Mucosa of rectum (tissue), 2 donors: ENCODE measurements around the gene TRIM66.

Experiments
- H3K27ac ChIP-seq, 2 donors: one replicate each; pipeline ENCODE4 v1.7.0; 2013; ENCODE audit warnings: inconsistent platforms in 2 of 2, low read depth in 2 of 2, low read length in 2 of 2
- H3K27me3 ChIP-seq, 2 donors: one replicate each; pipeline ENCODE4 v1.7.0; 2013; ENCODE audit warnings: low read length in 2 of 2; ENCODE audit not compliant: control insufficient read depth in 2 of 2, insufficient read depth in 2 of 2
- H3K36me3 ChIP-seq, 2 donors: one replicate each; pipeline ENCODE4 v1.7.0; 2013; ENCODE audit warnings: low read length in 2 of 2; ENCODE audit not compliant: control insufficient read depth in 2 of 2, insufficient read depth in 2 of 2
- H3K4me1 ChIP-seq, 2 donors: one replicate each; pipeline ENCODE4 v1.7.0; 2013; ENCODE audit warnings: low read length in 2 of 2, mild to moderate bottlenecking in 1 of 2; ENCODE audit not compliant: control insufficient read depth in 2 of 2, insufficient read depth in 2 of 2
- H3K4me3 ChIP-seq, 2 donors: one replicate each; pipeline ENCODE4 v1.7.0; 2013; ENCODE audit warnings: low read length in 2 of 2
- H3K9ac ChIP-seq, 2 donors: one replicate each; pipeline ENCODE4 v1.7.0; 2013; ENCODE audit warnings: low read length in 2 of 2, low read depth in 1 of 2, mild to moderate bottlenecking in 1 of 2
- H3K9me3 ChIP-seq, 2 donors: one replicate each; pipeline ENCODE4 v1.7.0; 2013; ENCODE audit warnings: low read length in 2 of 2; ENCODE audit not compliant: control insufficient read depth in 2 of 2
- donor health status: healthy.
- donor health status: Normal muscosa, but diverticular disease.

The TRIM66 gene

DNA sequence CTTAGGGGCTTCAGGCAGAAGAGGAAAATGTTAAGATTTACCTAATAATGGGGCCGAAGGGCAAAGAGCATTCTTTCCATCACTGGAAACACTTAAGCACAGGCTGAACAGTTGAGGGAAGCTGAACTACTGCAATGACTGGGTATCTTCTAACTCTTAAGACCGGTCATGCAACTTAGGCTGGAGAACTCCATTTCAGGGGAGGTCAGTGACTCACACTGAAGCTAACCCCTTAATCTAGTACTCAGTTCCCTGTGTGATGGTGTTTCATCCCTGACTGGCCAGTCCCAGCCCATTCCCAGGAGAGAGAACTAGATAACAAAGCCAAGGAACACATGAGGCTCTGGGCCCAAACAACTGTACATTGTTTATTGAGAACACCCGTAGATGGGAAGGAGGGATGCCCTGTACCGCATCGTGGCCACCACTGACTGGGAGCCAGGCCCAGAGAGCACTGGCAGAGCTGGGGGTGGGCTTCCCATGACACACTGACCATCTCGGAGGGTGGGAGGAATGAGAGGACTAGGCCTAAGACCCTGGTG lies 10.6 kb upstream of the TRIM66 start:
- Histone ChIP-seq H3K4me3 (no peak overlapping the region), H3K27ac (no peak overlapping the region), H3K27me3 (no peaks in the 10 kb centered on the region), H3K9me3 (no peaks in the 10 kb centered on the region), H3K9ac (no peak overlapping the region), H3K4me1 (peaks cover 6 to 15% of the 10 kb centered on the region in 2 donors), H3K36me3 (peaks cover 42 to 51% of the 10 kb centered on the region in 2 donors)

GRCh38 chr11:8692417-8692816 lies 10.0 kb upstream of the TRIM66 start:
- no peaks in the 10 kb centered on the region for H3K9me3 ChIP-seq
- H3K4me1 ChIP-seq, result peaks cover 10 to 18% of the 10 kb centered on the region in 2 donors
- H3K27me3 ChIP-seq, result no peaks in the 10 kb centered on the region
- H3K36me3 ChIP-seq, result peaks cover 37 to 46% of the 10 kb centered on the region in 2 donors
- no peak overlapping the region for H3K27ac ChIP-seq
- H3K9ac ChIP-seq, result no peak overlapping the region
- H3K4me3 ChIP-seq, result no peak overlapping the region

- Histone ChIP-seq H3K27me3 (no peaks in the 10 kb centered on the region), H3K9ac (no peak overlapping the region), H3K27ac (no peak overlapping the region), H3K4me1 (peaks cover 10 to 21% of the 10 kb centered on the region in 2 donors), H3K9me3 (no peaks in the 10 kb centered on the region), H3K4me3 (no peak overlapping the region), H3K36me3 (peaks cover 38 to 45% of the 10 kb centered on the region in 2 donors)
These were observed 9.1 kb upstream of the TRIM66 start for GRCh38 chr11:8691601-8692000.

GRCh38 chr11:8690374-8691342 lies 8.2 kb upstream of the TRIM66 start:
- Histone ChIP-seq H3K36me3 (peaks cover 41 to 47% of the 10 kb centered on the region in 2 donors), H3K4me3 (no peak overlapping the region), H3K9me3 (no peaks in the 10 kb centered on the region), H3K27ac (no peak overlapping the region), H3K27me3 (no peaks in the 10 kb centered on the region), H3K4me1 (peaks cover 10 to 21% of the 10 kb centered on the region in 2 donors), H3K9ac (no peak overlapping the region)

DNA sequence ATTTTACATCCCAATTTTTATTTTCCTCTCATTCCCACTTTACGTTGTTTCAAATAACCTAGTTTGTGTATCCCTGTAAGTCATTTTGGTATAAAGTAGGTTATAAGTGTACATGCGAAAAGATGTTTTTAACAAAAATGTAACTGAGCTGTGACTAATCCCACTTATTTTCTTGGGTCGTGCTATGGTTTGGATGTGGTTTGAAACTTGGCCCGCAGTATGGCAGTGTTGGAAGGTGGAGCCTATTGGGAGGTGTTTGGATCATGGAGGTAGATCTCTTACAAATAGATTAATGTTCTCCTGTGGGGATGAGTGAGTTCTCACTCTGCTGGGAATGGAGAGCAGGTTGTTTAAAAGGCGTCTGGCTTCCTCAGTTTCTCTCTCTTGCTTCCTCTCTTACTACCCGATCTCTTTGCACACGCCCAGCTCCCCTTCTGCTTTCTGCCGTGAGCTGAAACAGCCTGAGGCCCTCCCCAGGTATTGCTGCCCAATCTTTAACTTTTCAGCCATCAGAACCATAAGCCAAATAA lies 7.3 kb upstream of the TRIM66 start:
- Histone ChIP-seq H3K27me3 (no peaks in the 10 kb centered on the region), H3K27ac (no peak overlapping the region), H3K4me3 (peak overlapping the region; percentile 89 to 91), H3K9me3 (no peaks in the 10 kb centered on the region), H3K4me1 (peaks cover 10 to 21% of the 10 kb centered on the region in 2 donors), H3K36me3 (peaks cover 43 to 48% of the 10 kb centered on the region in 2 donors), H3K9ac (peak overlapping the region in 1 of 2 donors; percentile 66)

DNA sequence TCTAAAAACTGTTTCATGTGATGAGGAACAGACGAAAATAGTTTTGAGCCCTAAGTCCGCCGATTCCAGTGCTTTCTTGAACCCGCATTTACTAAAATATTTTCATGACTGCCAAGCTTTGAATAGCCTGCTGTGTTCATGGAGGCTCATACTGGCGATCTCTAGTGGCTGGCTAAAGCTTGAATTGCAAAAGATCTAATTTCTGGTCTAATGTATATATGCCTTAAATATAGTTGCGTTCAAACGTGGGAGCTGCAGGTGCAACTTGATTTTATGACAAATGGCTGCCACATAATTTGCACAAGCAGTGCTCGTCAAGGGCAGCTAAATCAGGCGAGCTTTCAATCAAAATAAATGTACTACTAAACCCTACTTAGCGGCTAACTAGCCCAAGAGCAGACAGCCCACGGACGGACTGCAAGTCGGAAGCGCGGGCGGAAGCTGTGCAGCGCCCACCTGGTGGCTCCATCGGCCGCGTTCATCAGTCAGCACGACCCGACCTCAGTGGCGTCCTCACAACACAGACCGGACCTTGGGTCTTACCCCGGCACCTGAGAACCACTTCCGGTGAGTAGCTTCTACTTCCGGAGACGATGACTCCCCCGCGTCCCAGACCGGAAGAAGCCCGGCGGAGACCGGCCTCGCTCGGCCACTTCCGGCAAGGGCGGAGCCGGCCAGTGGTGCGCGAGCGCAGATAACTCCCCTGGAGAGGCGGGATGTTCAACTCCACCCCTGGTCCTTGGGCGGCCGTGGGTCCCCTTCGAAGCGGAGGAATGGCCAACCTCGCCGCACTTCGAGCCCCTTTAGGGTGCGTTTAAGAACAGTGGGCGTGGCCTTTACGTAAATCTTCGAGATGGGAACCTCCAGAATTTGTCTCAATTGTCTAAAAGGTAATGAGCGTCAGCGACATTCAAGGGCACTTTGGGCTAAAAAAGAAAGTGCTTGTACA lies 6.2 kb upstream of the TRIM66 start:
- H3K4me1 ChIP-seq, result peaks cover 16 to 29% of the 10 kb centered on the region in 2 donors
- peak overlapping the region; percentile 66 to 83 for H3K9ac ChIP-seq
- no peaks in the 10 kb centered on the region for H3K9me3 ChIP-seq
- H3K27ac ChIP-seq, result peak overlapping the region; percentile 88 to 95
- peak overlapping the region; percentile 89 to 91 for H3K4me3 ChIP-seq
- no peaks in the 10 kb centered on the region for H3K27me3 ChIP-seq
- H3K36me3 ChIP-seq, result peaks cover 42 to 46% of the 10 kb centered on the region in 2 donors

DNA sequence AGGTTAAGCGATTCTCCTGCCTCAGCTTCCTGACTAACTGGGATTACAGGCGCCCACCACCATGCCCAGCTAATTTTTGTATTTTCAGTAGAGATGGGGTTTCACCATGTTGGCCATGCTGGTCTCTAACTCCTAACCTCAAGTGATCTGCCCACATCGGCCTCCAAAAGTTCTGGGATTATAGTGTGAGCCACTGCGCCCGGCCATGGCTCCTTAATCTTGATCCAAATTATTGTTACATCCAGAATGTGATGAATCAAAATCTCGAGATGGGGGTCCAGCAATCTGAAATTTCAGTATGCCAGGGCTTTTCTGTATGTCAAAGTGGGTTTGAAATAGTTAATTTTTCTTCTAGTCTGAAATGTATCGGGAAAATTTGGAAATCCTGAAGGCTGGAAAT lies 3.9 kb upstream of the TRIM66 start:
- Histone ChIP-seq H3K4me3 (no peak overlapping the region), H3K27me3 (no peaks in the 10 kb centered on the region), H3K9me3 (no peaks in the 10 kb centered on the region), H3K27ac (no peak overlapping the region), H3K36me3 (peaks cover 29 to 31% of the 10 kb centered on the region in 2 donors), H3K9ac (no peak overlapping the region), H3K4me1 (peaks cover 27 to 39% of the 10 kb centered on the region in 2 donors)

DNA sequence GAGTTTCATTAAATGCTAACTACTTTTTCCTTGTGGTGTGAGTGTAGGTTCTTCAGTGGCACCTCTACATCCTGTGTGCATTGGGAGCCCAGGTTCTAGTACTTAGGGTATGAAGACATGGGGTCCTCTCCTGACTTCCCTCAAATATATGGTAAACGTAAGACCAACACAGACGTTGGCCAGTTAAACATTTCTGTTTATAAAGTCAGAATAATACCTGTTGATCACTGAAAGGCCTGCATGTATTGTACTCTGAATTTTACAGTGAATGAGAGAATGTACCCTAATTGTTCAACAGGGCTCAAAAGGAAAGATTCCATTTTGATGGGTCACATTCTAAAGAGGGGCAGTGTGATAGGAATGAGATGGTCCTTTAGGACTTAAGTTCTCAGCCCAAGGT lies 3.4 kb upstream of the TRIM66 start:
- Histone ChIP-seq H3K9ac (no peak overlapping the region), H3K36me3 (peaks cover 29 to 30% of the 10 kb centered on the region in 2 donors), H3K4me1 (peaks cover 27 to 39% of the 10 kb centered on the region in 2 donors), H3K27ac (no peak overlapping the region), H3K4me3 (no peak overlapping the region), H3K27me3 (no peaks in the 10 kb centered on the region), H3K9me3 (no peaks in the 10 kb centered on the region)

DNA sequence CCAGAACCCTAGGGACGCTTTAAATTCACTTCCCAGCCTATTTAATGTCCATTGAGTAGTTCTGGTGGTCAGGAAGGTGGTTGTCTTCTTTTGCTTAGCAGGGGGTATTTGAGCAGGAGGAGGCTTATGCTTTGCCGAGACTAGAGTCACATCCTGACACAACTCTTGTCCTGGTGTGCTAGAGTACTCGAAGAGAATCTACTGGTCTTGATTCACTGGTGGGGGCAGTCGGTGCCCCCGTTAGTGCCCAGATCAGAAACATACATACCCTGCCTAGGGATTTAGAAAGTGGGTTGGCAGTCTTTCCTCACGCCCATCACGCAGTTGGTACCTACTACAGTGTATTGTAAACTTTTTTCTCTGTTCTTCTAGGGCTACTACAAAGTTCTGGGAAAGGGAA lies 2.8 kb upstream of the TRIM66 start:
- Histone ChIP-seq H3K9ac (no peak overlapping the region), H3K27ac (no peak overlapping the region), H3K9me3 (no peaks in the 10 kb centered on the region), H3K36me3 (peaks cover 29 to 32% of the 10 kb centered on the region in 2 donors), H3K4me3 (no peak overlapping the region), H3K4me1 (peaks cover 27 to 39% of the 10 kb centered on the region in 2 donors), H3K27me3 (no peaks in the 10 kb centered on the region)
